Stimulated activated CD8-positive, alpha-beta memory T cell treated with anti-CD3 and anti-CD28 coated beads, Interleukin-15, amount 100 ng/mL, for 48 hours (primary cell): ENCODE data around the gene ANKDD1B.

Source experiments
- DNase-seq, 2 donors: peaks; one replicate each; pipeline ENCODE4 v3.0.0-alpha.2; 2020; ENCODE audit warnings: low read depth in 2 of 2

ANKDD1B gene

GRCh38 chr5:75706016-75706415 lies 94.8 kb downstream of the ANKDD1B start:
- no peak for DNase-seq

GRCh38 chr5:75706775-75707174 lies 95.5 kb downstream of the ANKDD1B start:
- no peak for DNase-seq

GRCh38 chr5:75707911-75708509 lies 96.8 kb downstream of the ANKDD1B start:
- no peak for DNase-seq

- no peak for DNase-seq
These were observed 99.4 kb downstream of the ANKDD1B start for GRCh38 chr5:75710637-75711036.

GRCh38 chr5:75711151-75711550 lies 99.9 kb downstream of the ANKDD1B start:
- DNase-seq = no peak

- no peak for DNase-seq
These were observed 100.8 kb downstream of the ANKDD1B start for GRCh38 chr5:75712091-75712490.

- DNase-seq = no peak
These were observed 105.4 kb downstream of the ANKDD1B start for GRCh38 chr5:75716715-75717081.

- peak; percentile 95 to 96 for DNase-seq
These were observed 106.0 kb downstream of the ANKDD1B start, which contains the start of gene POC5 for GRCh38 chr5:75717082-75717922. TSS of gene POC5 (minus strand) at chr5:75717437. CDS start at chr5:75712937, 4,500 bp downstream.

GRCh38 chr5:75720882-75721281 lies 109.6 kb downstream of the ANKDD1B start:
- no peak for DNase-seq
